GM23338 (cell line): Measurements from ENCODE around the gene STARD13. TPM values are rescaled to one million over a fixed set of nuclear protein-coding genes. Genes with fewer than 3 reads are reported as not detected.
A peak's percentile ranks its signal among the peaks of the same experiment; 100 is the strongest.

Experiments
- ATAC-seq: fragments of 200-7000 bp; cut with Tn5 transposase; 3 replicates; pipeline ENCODE4 v1.9.1; 2020
- DNase-seq: peaks from one replicate; pipeline ENCODE4 v3.0.0-alpha.2; 2015; ENCODE audit warnings: low spot score
- H2AFZ ChIP-seq: fragments of 200-600 bp; sonication (generic); 2 replicates; pipeline ENCODE4 v1.8.0; 2016; ENCODE audit warnings: antibody characterized with exemption, mild to moderate bottlenecking, moderate library complexity
- H3F3A ChIP-seq: fragments of 200-600 bp; sonication (generic); replicated peaks from 2 replicates; pipeline ENCODE4 v1.8.0; 2017; ENCODE audit warnings: antibody characterized with exemption, mixed run types, low read depth
- H3K27ac ChIP-seq: fragments of 200-600 bp; sonication (generic); 2 replicates; pipeline ENCODE4 v1.6.1; 2016; ENCODE audit warnings: low read depth
- H3K27me3 ChIP-seq: fragments of 200-600 bp; sonication (generic); 2 replicates; pipeline ENCODE4 v1.8.0; 2016; ENCODE audit warnings: mild to moderate bottlenecking, mixed run types, moderate library complexity; ENCODE audit not compliant: insufficient read depth
- H3K36me3 ChIP-seq: fragments of 200-600 bp; sonication (generic); 2 replicates; pipeline ENCODE4 v1.8.0; 2016; ENCODE audit warnings: mild to moderate bottlenecking; ENCODE audit not compliant: insufficient read depth
- H3K4me1 ChIP-seq: fragments of 200-600 bp; sonication (generic); 2 replicates; pipeline ENCODE4 v1.8.0; 2016; ENCODE audit warnings: mild to moderate bottlenecking, moderate library complexity; ENCODE audit not compliant: insufficient read depth
- H3K4me2 ChIP-seq: fragments of 200-600 bp; sonication (generic); 2 replicates; pipeline ENCODE4 v1.7.1; 2017; ENCODE audit warnings: mixed run types
- H3K4me3 ChIP-seq: fragments of 200-600 bp; sonication (generic); 2 replicates; pipeline ENCODE4 v1.6.1; 2016; ENCODE audit warnings: mixed run types
- H3K79me2 ChIP-seq: fragments of 200-600 bp; sonication (generic); replicated peaks from 2 replicates; pipeline ENCODE4 v1.8.0; 2017; ENCODE audit warnings: mild to moderate bottlenecking; ENCODE audit not compliant: insufficient read depth
- H3K9me2 ChIP-seq: fragments of 200-600 bp; sonication (generic); 2 replicates; pipeline ENCODE4 v1.8.0; 2017; ENCODE audit not compliant: insufficient read depth
- H4K20me1 ChIP-seq: fragments of 200-600 bp; sonication (generic); replicated peaks from 2 replicates; pipeline ENCODE4 v1.8.0; 2017; ENCODE audit warnings: mild to moderate bottlenecking; ENCODE audit not compliant: insufficient read depth
- H3K27ac Mint-ChIP-seq: 2 replicates; pipeline ENCODE4 v1.8.0; 2020; ENCODE audit warnings: inconsistent platforms, mild to moderate bottlenecking, moderate library complexity, mixed read lengths
- H3K27me3 Mint-ChIP-seq: 3 replicates; pipeline ENCODE4 v1.8.0; 2022; ENCODE audit warnings: low read depth, mild to moderate bottlenecking, moderate library complexity, mixed read lengths, inconsistent platforms; ENCODE audit not compliant: insufficient read depth, poor library complexity
- H3K36me3 Mint-ChIP-seq: 3 replicates; pipeline ENCODE4 v1.8.0; 2021; ENCODE audit warnings: low read depth, mild to moderate bottlenecking, inconsistent platforms, moderate library complexity, mixed read lengths
- H3K4me1 Mint-ChIP-seq: 3 replicates; pipeline ENCODE4 v1.8.0; 2020; ENCODE audit warnings: mild to moderate bottlenecking, inconsistent platforms, mixed read lengths
- H3K4me3 Mint-ChIP-seq: 3 replicates; pipeline ENCODE4 v1.8.0; 2021; ENCODE audit warnings: moderate library complexity, mild to moderate bottlenecking, inconsistent platforms, mixed read lengths
- H3K9me3 Mint-ChIP-seq: 3 replicates; pipeline ENCODE4 v1.8.0; 2020; ENCODE audit warnings: moderate library complexity, mild to moderate bottlenecking, inconsistent platforms, mixed read lengths
- CTCF ChIP-seq, 2 experiments: fragments of 200-600 bp in 1 of 2; sonication (generic) in 1 of 2; conservative IDR thresholded peaks; 2 replicates each; pipeline versions ENCODE4 v1.5.1 to v1.6.1; 2016 to 2017; ENCODE audit warnings: antibody characterized with exemption in 2 of 2, low read depth in 2 of 2, mild to moderate bottlenecking in 2 of 2, moderate library complexity in 1 of 2
- ZNF331 ChIP-seq: fragments of 250-450 bp; sonication (Bioruptor Pico); IDR thresholded peaks from 2 replicates; pipeline ENCODE4 v1.5.0; 2020; ENCODE audit warnings: low read depth, mild to moderate bottlenecking, moderate library complexity
- ZNF462 ChIP-seq: fragments of 250-450 bp; sonication (Bioruptor Pico); IDR thresholded peaks from 2 replicates; pipeline ENCODE4 v1.5.0; 2020; ENCODE audit warnings: mild to moderate bottlenecking, moderate library complexity
- polyA plus RNA-seq: library from polyadenylated mRNA; unstranded; fragments of >200 nt; fragmentation: Nextera tagmentation; extraction: Ambion mirVana; gene quantifications from 2 replicates; pipeline ENCODE4 v1.2.1, GENCODE V29; 2016
- total RNA-seq: library from RNA; depleted of rRNA; stranded (reverse); fragments of >200 nt; shearing (Covaris generic); gene quantifications from 2 replicates; pipeline ENCODE4 v1.2.3, GENCODE V29; 2014

Gene STARD13
- total and polyA plus RNA-seq, 2 experiments from 2014 or later: 3.2 to 5.2 TPM

GRCh38 chr13:33070713-33071112 is 214.8 kb downstream of the STARD13 start (continued):
- TF ChIP-seq ZNF462 (CRISPR knock-in tag) (no peak), ZNF331 (CRISPR knock-in tag) (no peak)

- Histone ChIP-seq H3K79me2 (no peaks in the 10 kb centered on the region), H3K4me3 (no peak overlapping the region), H3K9me2 (0 out of 2 replicates have a peak, but pooled peaks cover 3% of the 10 kb centered on the region), H3K27me3 (no peaks in the 10 kb centered on the region), H2AFZ (no peak overlapping the region; the same call in 1 of the 2 replicates), H3K27ac (no peak overlapping the region), H3K4me2 (no peak overlapping the region), H4K20me1 (no peaks in the 10 kb centered on the region), H3F3A (no peaks in the 10 kb centered on the region), H3K36me3 (no peaks in the 10 kb centered on the region), H3K4me1 (no peaks in the 10 kb centered on the region)
- Mint-ChIP-seq H3K4me1 (peaks cover 14% of the 10 kb centered on the region), H3K36me3 (no peaks in the 10 kb centered on the region), H3K27ac (no peak overlapping the region), H3K4me3 (no peak overlapping the region), H3K27me3 (no peaks in the 10 kb centered on the region), H3K9me3 (no peaks in the 10 kb centered on the region; the same call in 2 of the 3 replicates)
- TF ChIP-seq ZNF462 (CRISPR knock-in tag): no peak
- TF ChIP-seq CTCF (conservative IDR thresholded peaks at IDR 0.05; ENCODE audit: low read depth in 2 of 2): peak; percentile 55 to 66
- TF ChIP-seq ZNF331 (CRISPR knock-in tag): no peak
- DNase-seq (peak; percentile 48), ATAC-seq (no peak; the same call in 2 of the 3 replicates)
These were observed 216.2 kb downstream of the STARD13 start for GRCh38 chr13:33069365-33069764.
